Measurements from ENCODE around the gene CFAP299. TPM values are rescaled to one million over a fixed set of nuclear protein-coding genes. Genes with fewer than 3 reads are reported as not detected.
A peak's percentile ranks its signal among the peaks of the same experiment; 100 is the strongest.

The CFAP299 gene
- total and polyA plus RNA-seq, 2 experiments from 2014 or later = not detected

- Histone ChIP-seq H3K79me2 (no peaks in the 10 kb centered on the region), H3K9me2 (replicated peaks; ENCODE audit: insufficient read depth) (no peaks in the 10 kb centered on the region), H2AFZ (no peak overlapping the region), H4K20me1 (ENCODE audit: insufficient read depth, poor library complexity, severe bottlenecking) (no peaks in the 10 kb centered on the region), H3K4me3 (no peak overlapping the region), H3K27me3 (peaks cover 5% of the 10 kb centered on the region), H3K4me2 (no peak overlapping the region), H3K9me3 (ENCODE audit: low read depth) (no peaks in the 10 kb centered on the region), H3K4me1 (ENCODE audit: insufficient read depth) (no peaks in the 10 kb centered on the region), H3K36me3 (replicated peaks; ENCODE audit: insufficient read depth, low read depth) (no peaks in the 10 kb centered on the region), H3K27ac (no peak overlapping the region)
- no peak for TF ChIP-seq EZH2 (IDR thresholded peaks at IDR 0.05; ENCODE audit: borderline replicate concordance)
- TF ChIP-seq CTCF (IDR thresholded peaks at IDR 0.05; ENCODE audit: poor library complexity) = no peak
- TF ChIP-seq EZH2phosphoT487 (IDR thresholded peaks at IDR 0.05; ENCODE audit: low read depth, severe bottlenecking, unreplicated experiment) = no peak
- no peak for DNase-seq (ENCODE audit: low spot score)
These were observed 650.5 kb downstream of the CFAP299 start for GRCh38 chr4:80986011-80986410.

- H3K4me2 ChIP-seq = no peak overlapping the region
- no peak overlapping the region for H2AFZ ChIP-seq
- 7% methylated on average over 2 of the region's 2 CpGs for WGBS (ENCODE audit: low lambda C conversion rate, missing lambda C conversion rate)
- peaks cover 5% of the 10 kb centered on the region for H3K27me3 ChIP-seq
- H3K9me3 ChIP-seq (ENCODE audit: low read depth) = no peaks in the 10 kb centered on the region
- H3K4me1 ChIP-seq (ENCODE audit: insufficient read depth) = no peaks in the 10 kb centered on the region
- peak; percentile 72 for TF ChIP-seq CTCF (IDR thresholded peaks at IDR 0.05; ENCODE audit: poor library complexity)
- TF ChIP-seq EZH2 (IDR thresholded peaks at IDR 0.05; ENCODE audit: borderline replicate concordance) = no peak
- no peaks in the 10 kb centered on the region for H3K9me2 ChIP-seq (replicated peaks; ENCODE audit: insufficient read depth)
- H4K20me1 ChIP-seq (ENCODE audit: insufficient read depth, poor library complexity, severe bottlenecking) = no peaks in the 10 kb centered on the region
- no peak overlapping the region for H3K27ac ChIP-seq
- no peaks in the 10 kb centered on the region for H3K79me2 ChIP-seq
- no peak overlapping the region for H3K4me3 ChIP-seq
- peak; percentile 79 for DNase-seq (ENCODE audit: low spot score)
- no peaks in the 10 kb centered on the region for H3K36me3 ChIP-seq (replicated peaks; ENCODE audit: insufficient read depth, low read depth)
These were observed 654.5 kb downstream of the CFAP299 start for GRCh38 chr4:80989921-80990544.

DNA sequence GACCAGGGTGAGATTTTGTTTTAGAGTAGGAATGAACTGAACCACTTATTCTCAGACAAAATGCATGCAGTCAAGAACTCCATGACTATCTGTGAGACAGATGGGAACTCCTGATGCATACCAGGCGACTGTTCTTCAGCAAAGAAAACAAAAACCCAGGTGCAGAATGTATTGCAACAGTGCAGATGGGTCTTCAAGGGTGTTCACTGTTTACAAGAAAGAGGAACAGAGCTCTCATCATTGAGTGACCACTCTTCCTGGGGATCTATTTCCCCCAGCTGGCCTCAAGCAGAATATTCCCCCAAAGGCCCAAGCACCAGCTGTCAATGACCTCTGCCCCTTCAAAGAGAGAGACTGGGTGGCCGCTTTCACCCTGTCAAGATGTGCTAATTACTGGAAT is 655.3 kb downstream of the CFAP299 start:
- Histone ChIP-seq H2AFZ (no peak overlapping the region), H3K4me2 (no peak overlapping the region), H3K4me3 (no peak overlapping the region), H3K4me1 (ENCODE audit: insufficient read depth) (no peaks in the 10 kb centered on the region), H3K27ac (no peak overlapping the region), H4K20me1 (ENCODE audit: insufficient read depth, poor library complexity, severe bottlenecking) (no peaks in the 10 kb centered on the region), H3K27me3 (peaks cover 5% of the 10 kb centered on the region), H3K36me3 (replicated peaks; ENCODE audit: insufficient read depth, low read depth) (no peaks in the 10 kb centered on the region), H3K9me2 (replicated peaks; ENCODE audit: insufficient read depth) (no peaks in the 10 kb centered on the region), H3K79me2 (no peaks in the 10 kb centered on the region), H3K9me3 (ENCODE audit: low read depth) (no peaks in the 10 kb centered on the region)
- DNase-seq (ENCODE audit: low spot score) = no peak
- TF ChIP-seq CTCF (IDR thresholded peaks at IDR 0.05; ENCODE audit: poor library complexity) = no peak
- no peak for TF ChIP-seq EZH2phosphoT487 (IDR thresholded peaks at IDR 0.05; ENCODE audit: low read depth, severe bottlenecking, unreplicated experiment)
- no peak for TF ChIP-seq EZH2 (IDR thresholded peaks at IDR 0.05; ENCODE audit: borderline replicate concordance)
- WGBS (ENCODE audit: low lambda C conversion rate, missing lambda C conversion rate) = 76% methylated on average over 2 of the region's 2 CpGs

DNA sequence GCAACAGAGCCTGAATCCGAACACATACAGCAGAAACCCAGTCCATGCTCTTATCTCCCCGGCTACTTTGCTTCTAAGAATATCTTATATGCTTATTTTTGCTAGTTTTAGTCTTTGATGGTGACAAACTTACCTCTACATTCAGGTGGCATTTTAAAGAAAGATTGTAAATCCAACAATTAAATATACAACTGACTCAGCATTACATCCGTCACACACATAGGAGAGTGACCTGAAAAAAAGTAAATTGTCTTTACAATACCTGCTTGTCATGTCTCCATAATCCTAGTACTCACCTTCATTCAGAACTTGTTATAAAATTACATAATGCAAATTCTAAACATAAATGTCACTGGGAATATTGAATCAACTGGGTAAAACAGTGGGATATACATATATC is 664.4 kb downstream of the CFAP299 start:
- Histone ChIP-seq H3K4me3 (no peak overlapping the region), H3K27me3 (no peaks in the 10 kb centered on the region), H3K9me3 (ENCODE audit: low read depth) (no peaks in the 10 kb centered on the region), H2AFZ (no peak overlapping the region), H3K36me3 (replicated peaks; ENCODE audit: insufficient read depth, low read depth) (no peaks in the 10 kb centered on the region), H3K9me2 (replicated peaks; ENCODE audit: insufficient read depth) (no peaks in the 10 kb centered on the region), H3K4me2 (no peak overlapping the region), H3K79me2 (no peaks in the 10 kb centered on the region), H3K27ac (no peak overlapping the region), H3K4me1 (ENCODE audit: insufficient read depth) (no peaks in the 10 kb centered on the region), H4K20me1 (ENCODE audit: insufficient read depth, poor library complexity, severe bottlenecking) (no peaks in the 10 kb centered on the region)
- WGBS (ENCODE audit: low lambda C conversion rate, missing lambda C conversion rate) = 91% methylated on average over 3 of the region's 3 CpGs
- no peak for DNase-seq (ENCODE audit: low spot score)
- no peak for TF ChIP-seq EZH2phosphoT487 (IDR thresholded peaks at IDR 0.05; ENCODE audit: low read depth, severe bottlenecking, unreplicated experiment)
- no peak for TF ChIP-seq CTCF (IDR thresholded peaks at IDR 0.05; ENCODE audit: poor library complexity)
- no peak for TF ChIP-seq EZH2 (IDR thresholded peaks at IDR 0.05; ENCODE audit: borderline replicate concordance)
